Mesenteric fat pad (tissue), 1 donor: ENCODE data around the gene DCC. TPM values are rescaled to one million over a fixed set of nuclear protein-coding genes. Genes with fewer than 3 reads are reported as not detected.

ENCODE experiments used
- DNase-seq: peaks from one replicate; pipeline ENCODE4 v3.0.0-alpha.2; 2020; ENCODE audit warnings: low spot score
- total RNA-seq: library from RNA; stranded (reverse); fragmentation: NEBNext Ultra II Directional; extraction: Animal tissue kit (Norgen Biotek cat#: 25700); gene quantifications from one replicate; pipeline ENCODE4 v1.2.1, GENCODE V29; 2021
- donor health status: DM: yes; HTN: yes; CAD: no.

DCC gene
- total RNA-seq, 1 donor from 2014 or later = 0.42 TPM

DNA sequence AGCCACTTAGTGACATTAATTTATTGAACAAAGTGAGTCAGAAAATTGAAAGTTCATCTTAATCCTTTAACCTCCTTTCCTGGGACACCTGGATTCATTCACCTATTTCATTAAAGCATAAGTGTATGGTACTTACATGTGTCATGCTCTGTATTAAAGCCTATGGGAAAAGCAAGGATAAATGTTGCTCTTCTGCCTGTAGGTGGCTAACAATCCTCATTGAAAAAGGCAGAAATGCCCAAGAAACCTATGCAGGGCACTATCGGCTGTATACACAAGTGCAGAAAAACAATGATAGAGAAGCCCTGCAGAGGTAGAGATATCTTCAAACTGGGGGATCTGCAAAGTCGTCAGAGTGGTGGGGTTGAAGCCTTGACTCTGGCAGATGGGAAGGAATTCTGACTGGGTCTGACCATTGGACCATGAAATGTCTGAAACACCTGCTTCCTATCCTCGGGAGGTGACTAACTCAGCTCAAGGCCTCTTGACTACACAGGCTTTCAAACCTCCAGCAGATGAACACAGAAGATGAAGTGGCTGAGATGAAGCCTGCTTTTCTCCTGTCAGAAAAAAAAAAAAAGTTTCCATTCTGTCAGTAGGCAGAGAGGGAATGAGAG, 83.1 kb downstream of the DCC start:
- DNase-seq = no peak

GRCh38 chr18:52426041-52426440, 86.0 kb downstream of the DCC start:
- DNase-seq = no peak

GRCh38 chr18:52426462-52426861, 86.5 kb downstream of the DCC start:
- DNase-seq = no peak

GRCh38 chr18:52427521-52428175, 87.7 kb downstream of the DCC start:
- DNase-seq = no peak

- no peak for DNase-seq
Observed at GRCh38 chr18:52431683-52432082, 91.7 kb downstream of the DCC start.

- DNase-seq = no peak
Observed at GRCh38 chr18:52433797-52434196, 93.8 kb downstream of the DCC start.

- no peak for DNase-seq
Observed at GRCh38 chr18:52435301-52435700, 95.3 kb downstream of the DCC start.

GRCh38 chr18:52437161-52437560, 97.2 kb downstream of the DCC start:
- DNase-seq = no peak

- no peak for DNase-seq
Observed at GRCh38 chr18:52439457-52439856, 99.5 kb downstream of the DCC start.

GRCh38 chr18:52441794-52442193, 101.8 kb downstream of the DCC start:
- no peak for DNase-seq

- no peak for DNase-seq
Observed at GRCh38 chr18:52442686-52443085, 102.7 kb downstream of the DCC start.

- no peak for DNase-seq
Observed at GRCh38 chr18:52451256-52451655, 111.3 kb downstream of the DCC start.

DNA sequence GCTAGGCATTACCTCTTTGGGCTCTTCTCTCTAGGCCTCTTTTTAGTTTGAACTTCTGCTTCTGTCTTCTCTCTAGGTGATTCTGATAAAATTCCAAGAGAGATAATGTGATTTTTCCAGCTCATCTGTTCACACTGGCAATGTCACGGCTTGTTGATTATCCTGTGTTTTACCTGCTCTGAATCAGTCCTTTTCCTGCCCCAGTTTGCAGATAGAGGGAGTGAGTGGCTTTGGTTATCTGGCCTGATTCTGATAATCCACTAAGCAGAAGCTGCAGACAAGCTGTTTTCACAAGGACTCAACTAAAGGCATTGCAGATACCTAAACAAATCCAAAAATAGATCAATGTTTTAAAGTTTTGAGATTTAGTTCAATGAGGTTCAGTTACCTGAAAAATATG, 111.9 kb downstream of the DCC start:
- no peak for DNase-seq

GRCh38 chr18:52452427-52452826, 112.4 kb downstream of the DCC start:
- DNase-seq = no peak

GRCh38 chr18:52459890-52460289, 119.9 kb downstream of the DCC start:
- DNase-seq = no peak

DNA sequence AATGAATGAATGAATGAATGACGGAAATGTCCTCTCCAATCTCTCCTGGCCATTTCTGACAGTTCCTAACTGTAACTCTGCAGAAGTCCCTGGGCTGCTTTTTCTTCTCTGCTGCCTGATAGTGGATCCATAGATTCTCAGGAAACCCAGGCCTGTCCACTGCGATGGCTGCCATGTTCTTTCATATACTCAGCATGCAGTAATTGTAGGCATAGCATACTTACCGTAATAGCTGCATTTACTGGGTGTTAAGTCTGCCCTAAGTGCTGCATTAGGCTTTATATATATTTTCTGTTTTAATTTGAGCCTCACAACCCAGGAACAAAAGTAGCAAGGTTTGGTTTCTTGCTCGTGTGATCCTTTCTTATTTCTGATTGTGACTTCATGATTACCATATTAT, 122.9 kb downstream of the DCC start:
- no peak for DNase-seq

- DNase-seq = no peak
Observed at GRCh38 chr18:52465391-52465790, 125.4 kb downstream of the DCC start.

DNA sequence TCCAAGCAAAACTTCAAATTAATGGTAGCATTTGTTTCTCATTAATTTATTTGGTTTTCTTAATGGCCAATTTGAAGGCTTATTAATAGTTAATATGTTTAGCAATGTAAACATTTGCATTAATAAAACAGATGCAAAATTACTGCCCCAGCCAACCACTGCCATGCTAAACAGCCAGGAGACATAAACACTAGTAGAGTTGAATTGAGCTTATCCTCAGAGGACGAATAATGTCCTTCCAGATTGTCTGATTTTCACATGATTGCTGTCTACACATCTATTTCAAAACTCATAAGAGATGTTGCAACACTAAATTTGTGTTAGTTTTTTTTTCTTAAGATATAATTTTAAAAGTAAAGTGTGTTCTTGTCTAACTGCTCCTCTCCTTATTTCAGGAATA, 128.5 kb downstream of the DCC start:
- DNase-seq = no peak

DNA sequence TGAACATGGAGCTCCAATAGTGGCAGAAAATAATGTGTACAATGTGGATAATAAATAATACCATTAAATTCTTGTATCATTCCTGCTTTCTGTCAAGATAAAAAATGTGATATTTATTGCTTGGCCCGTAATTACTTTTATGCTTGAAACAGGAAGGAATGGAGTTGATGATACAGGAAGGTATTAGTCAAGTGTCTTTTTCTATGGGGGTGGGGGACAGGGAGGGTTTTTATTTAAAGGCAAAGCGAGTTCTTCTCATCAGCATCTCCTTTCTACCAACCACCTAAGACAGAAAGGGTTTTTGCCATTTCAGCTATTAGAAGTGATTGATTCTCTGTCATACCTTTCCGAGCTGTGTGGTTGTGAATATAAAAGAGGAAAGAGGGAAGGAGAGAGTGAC, 135.3 kb downstream of the DCC start:
- DNase-seq = no peak

DNA sequence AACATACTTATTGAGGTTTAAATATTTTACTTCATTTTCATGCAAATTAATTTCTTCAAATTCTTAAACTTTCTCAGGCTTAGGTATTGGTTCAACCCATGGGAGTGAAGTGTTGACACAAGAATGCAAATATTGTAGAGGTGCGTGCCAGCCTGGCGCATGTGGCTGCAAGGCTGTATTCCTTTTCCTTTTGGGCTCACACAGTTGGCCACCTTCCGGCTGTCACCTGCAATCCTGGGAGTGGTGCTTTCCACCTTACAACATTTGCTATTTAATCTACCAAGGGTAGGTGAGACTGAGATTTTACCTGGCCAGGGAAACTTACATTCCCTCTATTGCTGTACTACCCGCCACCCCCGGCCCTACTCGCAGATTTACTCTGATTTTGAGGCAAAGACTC, 141.1 kb downstream of the DCC start:
- DNase-seq = no peak

DNA sequence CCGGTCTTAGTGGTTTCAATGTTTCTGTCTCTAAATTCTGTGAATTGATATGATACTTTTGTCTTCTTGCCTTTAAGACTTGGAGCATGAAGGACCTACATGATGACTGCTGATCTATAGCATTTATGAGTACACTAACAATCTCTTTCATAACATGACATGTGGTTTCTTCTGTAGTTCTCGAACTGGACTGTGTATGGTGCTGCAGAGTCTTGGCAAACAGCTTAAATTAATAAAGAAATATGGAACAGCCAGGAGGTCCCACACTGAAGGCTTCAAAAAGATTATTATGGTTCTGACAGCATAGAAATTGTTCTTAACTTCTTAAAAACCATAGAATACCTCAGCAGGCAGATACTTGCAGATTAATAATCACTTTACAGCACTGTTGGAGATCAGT, 145.0 kb downstream of the DCC start:
- no peak for DNase-seq

DNA sequence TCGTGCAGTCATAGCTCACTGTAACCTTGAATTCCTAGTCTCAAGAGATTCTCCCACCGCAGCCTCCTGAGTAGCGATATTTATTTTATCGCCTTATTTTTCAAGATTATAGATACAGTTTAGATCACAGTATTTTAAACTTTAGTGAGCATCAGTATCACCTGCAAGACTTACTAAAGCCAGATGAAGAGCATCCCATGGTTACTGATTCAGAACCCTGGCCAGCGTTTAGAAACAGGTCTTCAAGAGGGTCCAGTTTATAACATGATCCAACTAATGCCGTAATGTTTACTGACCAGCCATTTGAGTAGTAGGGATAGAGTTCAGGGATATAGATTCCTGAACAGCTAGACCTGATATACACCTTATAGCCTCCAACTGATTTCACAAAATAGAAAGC, 146.1 kb downstream of the DCC start:
- DNase-seq = no peak
